Liver (tissue), 3 donors: ENCODE results near the gene TUBB3.

ENCODE experiments used
- GABPA ChIP-seq, 2 donors: IDR thresholded peaks in 1 of 2; conservative IDR thresholded peaks in 1 of 2; 2 replicates each; pipeline ENCODE4 v1.6.1; 2016; ENCODE audit warnings: antibody characterized with exemption in 2 of 2, mild to moderate bottlenecking in 1 of 2, moderate library complexity in 1 of 2
- HNF4A ChIP-seq, 2 donors: conservative IDR thresholded peaks; 2 replicates each; pipeline ENCODE4 v1.6.1; 2016; ENCODE audit warnings: antibody characterized with exemption in 2 of 2, mild to moderate bottlenecking in 2 of 2
- HNF4G ChIP-seq: IDR thresholded peaks from 2 replicates; pipeline ENCODE4 v1.6.1; 2016; ENCODE audit warnings: antibody characterized with exemption
- JUND ChIP-seq, 2 donors: IDR thresholded peaks; 2 replicates each; pipeline ENCODE4 v1.6.1; 2016; ENCODE audit warnings: antibody characterized with exemption in 2 of 2
- RAD21 ChIP-seq, 2 donors: IDR thresholded peaks; 2 replicates each; pipeline ENCODE4 v1.6.1; 2016; ENCODE audit warnings: antibody characterized with exemption in 2 of 2, mild to moderate bottlenecking in 2 of 2
- TAF1 ChIP-seq: conservative IDR thresholded peaks from 2 replicates; pipeline ENCODE4 v1.6.1; 2016; ENCODE audit warnings: antibody characterized with exemption, mild to moderate bottlenecking
- YY1 ChIP-seq: IDR thresholded peaks from 2 replicates; pipeline ENCODE4 v1.6.1; 2016; ENCODE audit warnings: antibody characterized with exemption, mild to moderate bottlenecking
- TF ChIP-seq, protein P1 (sequence below): fragments of 150-350 bp; IDR thresholded peaks from 2 replicates; pipeline ENCODE4 v1.5.1; 2017; ENCODE audit warnings: improper control_type of control experiment, low read depth, low read length; ENCODE audit not compliant: missing input control
- TF ChIP-seq, protein P2 (sequence below): IDR thresholded peaks from 2 replicates; pipeline ENCODE4 v1.6.1; 2016; ENCODE audit warnings: antibody characterized with exemption, mild to moderate bottlenecking
- TF ChIP-seq, protein P3 (sequence below): IDR thresholded peaks from 2 replicates; pipeline ENCODE4 v1.6.1; 2016; ENCODE audit warnings: antibody characterized with exemption
- TF ChIP-seq, protein P4 (sequence below): IDR thresholded peaks from 2 replicates; pipeline ENCODE4 v1.6.1; 2016; ENCODE audit warnings: antibody characterized with exemption
- donor health status: healthy.
- donor health status: healthy.

DNA sequence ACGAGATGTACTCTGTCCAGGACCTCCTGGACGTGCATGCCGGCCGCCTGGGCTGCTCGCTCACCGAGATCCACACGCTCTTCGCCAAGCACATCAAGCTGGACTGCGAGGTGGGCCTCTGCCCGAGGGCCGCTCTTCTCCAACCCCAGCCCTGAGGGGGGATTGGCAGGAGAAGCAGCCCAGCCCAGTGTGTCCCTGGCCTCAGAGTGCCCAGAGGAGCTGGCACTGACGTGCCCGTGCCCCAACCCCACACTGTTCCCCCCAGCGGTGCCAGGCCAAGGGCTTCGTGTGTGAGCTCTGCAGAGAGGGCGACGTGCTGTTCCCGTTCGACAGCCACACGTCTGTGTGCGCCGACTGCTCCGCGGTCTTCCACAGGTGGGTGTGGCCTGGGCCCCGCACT lies 41.1 kb downstream of the TUBB3 start:
- TF ChIP-seq, protein P1, sequence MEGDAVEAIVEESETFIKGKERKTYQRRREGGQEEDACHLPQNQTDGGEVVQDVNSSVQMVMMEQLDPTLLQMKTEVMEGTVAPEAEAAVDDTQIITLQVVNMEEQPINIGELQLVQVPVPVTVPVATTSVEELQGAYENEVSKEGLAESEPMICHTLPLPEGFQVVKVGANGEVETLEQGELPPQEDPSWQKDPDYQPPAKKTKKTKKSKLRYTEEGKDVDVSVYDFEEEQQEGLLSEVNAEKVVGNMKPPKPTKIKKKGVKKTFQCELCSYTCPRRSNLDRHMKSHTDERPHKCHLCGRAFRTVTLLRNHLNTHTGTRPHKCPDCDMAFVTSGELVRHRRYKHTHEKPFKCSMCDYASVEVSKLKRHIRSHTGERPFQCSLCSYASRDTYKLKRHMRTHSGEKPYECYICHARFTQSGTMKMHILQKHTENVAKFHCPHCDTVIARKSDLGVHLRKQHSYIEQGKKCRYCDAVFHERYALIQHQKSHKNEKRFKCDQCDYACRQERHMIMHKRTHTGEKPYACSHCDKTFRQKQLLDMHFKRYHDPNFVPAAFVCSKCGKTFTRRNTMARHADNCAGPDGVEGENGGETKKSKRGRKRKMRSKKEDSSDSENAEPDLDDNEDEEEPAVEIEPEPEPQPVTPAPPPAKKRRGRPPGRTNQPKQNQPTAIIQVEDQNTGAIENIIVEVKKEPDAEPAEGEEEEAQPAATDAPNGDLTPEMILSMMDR = no peak
- TF ChIP-seq YY1 (no peak), HNF4A (conservative IDR thresholded peaks at IDR 0.05) (no peak), HNF4G (no peak), TAF1 (no peak), GABPA (IDR thresholded peaks at IDR 0.05 in 1 of 2, conservative IDR thresholded peaks at IDR 0.05 in 1 of 2) (no peak), RAD21 (IDR thresholded peaks at IDR 0.05) (no peak), JUND (IDR thresholded peaks at IDR 0.05) (no peak)
- TF ChIP-seq, protein P2, sequence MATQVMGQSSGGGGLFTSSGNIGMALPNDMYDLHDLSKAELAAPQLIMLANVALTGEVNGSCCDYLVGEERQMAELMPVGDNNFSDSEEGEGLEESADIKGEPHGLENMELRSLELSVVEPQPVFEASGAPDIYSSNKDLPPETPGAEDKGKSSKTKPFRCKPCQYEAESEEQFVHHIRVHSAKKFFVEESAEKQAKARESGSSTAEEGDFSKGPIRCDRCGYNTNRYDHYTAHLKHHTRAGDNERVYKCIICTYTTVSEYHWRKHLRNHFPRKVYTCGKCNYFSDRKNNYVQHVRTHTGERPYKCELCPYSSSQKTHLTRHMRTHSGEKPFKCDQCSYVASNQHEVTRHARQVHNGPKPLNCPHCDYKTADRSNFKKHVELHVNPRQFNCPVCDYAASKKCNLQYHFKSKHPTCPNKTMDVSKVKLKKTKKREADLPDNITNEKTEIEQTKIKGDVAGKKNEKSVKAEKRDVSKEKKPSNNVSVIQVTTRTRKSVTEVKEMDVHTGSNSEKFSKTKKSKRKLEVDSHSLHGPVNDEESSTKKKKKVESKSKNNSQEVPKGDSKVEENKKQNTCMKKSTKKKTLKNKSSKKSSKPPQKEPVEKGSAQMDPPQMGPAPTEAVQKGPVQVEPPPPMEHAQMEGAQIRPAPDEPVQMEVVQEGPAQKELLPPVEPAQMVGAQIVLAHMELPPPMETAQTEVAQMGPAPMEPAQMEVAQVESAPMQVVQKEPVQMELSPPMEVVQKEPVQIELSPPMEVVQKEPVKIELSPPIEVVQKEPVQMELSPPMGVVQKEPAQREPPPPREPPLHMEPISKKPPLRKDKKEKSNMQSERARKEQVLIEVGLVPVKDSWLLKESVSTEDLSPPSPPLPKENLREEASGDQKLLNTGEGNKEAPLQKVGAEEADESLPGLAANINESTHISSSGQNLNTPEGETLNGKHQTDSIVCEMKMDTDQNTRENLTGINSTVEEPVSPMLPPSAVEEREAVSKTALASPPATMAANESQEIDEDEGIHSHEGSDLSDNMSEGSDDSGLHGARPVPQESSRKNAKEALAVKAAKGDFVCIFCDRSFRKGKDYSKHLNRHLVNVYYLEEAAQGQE = no peak
- TF ChIP-seq, protein P3, sequence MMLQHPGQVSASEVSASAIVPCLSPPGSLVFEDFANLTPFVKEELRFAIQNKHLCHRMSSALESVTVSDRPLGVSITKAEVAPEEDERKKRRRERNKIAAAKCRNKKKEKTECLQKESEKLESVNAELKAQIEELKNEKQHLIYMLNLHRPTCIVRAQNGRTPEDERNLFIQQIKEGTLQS = no peak
- TF ChIP-seq, protein P4, sequence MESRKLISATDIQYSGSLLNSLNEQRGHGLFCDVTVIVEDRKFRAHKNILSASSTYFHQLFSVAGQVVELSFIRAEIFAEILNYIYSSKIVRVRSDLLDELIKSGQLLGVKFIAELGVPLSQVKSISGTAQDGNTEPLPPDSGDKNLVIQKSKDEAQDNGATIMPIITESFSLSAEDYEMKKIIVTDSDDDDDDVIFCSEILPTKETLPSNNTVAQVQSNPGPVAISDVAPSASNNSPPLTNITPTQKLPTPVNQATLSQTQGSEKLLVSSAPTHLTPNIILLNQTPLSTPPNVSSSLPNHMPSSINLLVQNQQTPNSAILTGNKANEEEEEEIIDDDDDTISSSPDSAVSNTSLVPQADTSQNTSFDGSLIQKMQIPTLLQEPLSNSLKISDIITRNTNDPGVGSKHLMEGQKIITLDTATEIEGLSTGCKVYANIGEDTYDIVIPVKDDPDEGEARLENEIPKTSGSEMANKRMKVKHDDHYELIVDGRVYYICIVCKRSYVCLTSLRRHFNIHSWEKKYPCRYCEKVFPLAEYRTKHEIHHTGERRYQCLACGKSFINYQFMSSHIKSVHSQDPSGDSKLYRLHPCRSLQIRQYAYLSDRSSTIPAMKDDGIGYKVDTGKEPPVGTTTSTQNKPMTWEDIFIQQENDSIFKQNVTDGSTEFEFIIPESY = no peak
